PC-3 (cell line): ENCODE data around the gene MBTD1.

Experiments
- EZH2 ChIP-seq: fragments of 300-600 bp; sonication (generic); IDR thresholded peaks from one replicate; pipeline ENCODE4 v1.6.1; 2017; ENCODE audit warnings: antibody characterized with exemption, mild to moderate bottlenecking, low read length; ENCODE audit not compliant: unreplicated experiment
- TF ChIP-seq, protein P1 (sequence below): fragments of 300-600 bp; sonication (generic); conservative IDR thresholded peaks from 2 replicates; pipeline ENCODE4 v1.5.1; 2017; ENCODE audit warnings: antibody characterized with exemption, low read depth, mild to moderate bottlenecking, low read length

DNA sequence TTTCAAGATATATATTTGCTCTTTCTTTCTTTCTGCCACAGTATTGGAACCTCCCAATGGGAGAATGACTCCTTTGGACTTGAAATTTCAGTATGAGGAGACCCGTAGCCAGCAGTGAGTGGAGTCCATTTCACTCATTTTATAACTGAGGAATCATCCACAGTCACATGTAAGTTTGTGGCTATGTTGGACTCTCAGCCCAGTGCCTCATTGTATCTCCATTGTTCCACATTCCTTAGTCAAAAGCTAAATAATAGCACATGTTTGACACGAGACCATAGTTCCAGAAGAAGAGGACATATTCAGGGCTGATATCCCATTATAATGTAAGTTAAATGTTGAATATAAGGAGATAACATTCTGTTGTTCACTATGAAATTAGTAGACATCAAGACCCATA lies 126.5 kb downstream of the MBTD1 start:
- TF ChIP-seq, protein P1, sequence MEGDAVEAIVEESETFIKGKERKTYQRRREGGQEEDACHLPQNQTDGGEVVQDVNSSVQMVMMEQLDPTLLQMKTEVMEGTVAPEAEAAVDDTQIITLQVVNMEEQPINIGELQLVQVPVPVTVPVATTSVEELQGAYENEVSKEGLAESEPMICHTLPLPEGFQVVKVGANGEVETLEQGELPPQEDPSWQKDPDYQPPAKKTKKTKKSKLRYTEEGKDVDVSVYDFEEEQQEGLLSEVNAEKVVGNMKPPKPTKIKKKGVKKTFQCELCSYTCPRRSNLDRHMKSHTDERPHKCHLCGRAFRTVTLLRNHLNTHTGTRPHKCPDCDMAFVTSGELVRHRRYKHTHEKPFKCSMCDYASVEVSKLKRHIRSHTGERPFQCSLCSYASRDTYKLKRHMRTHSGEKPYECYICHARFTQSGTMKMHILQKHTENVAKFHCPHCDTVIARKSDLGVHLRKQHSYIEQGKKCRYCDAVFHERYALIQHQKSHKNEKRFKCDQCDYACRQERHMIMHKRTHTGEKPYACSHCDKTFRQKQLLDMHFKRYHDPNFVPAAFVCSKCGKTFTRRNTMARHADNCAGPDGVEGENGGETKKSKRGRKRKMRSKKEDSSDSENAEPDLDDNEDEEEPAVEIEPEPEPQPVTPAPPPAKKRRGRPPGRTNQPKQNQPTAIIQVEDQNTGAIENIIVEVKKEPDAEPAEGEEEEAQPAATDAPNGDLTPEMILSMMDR: no peak
- TF ChIP-seq EZH2: no peak
